ENCODE measurements around the gene ABI1.
A peak's percentile ranks its signal among the peaks of the same experiment; 100 is the strongest.

The ABI1 gene

DNA sequence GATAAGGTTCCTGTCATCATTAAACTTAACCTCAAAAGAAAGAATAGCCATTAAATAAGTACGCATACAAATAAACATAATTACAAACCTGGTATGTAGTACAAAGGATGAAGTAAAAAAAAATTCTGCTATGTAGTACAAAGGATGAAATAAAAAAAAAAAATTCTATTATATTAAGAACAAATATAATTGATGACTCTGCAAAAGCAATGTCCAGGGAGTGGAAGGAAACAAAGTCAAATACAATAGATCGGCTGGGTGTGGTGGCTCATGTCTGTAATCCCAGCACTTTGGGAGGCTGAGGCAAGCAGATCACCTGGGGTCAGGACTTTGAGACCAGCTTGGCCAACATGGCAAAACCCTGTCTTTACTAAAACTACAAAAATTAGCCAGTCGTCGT, 56.9 kb downstream of the ABI1 start:
- H3K27me3 ChIP-seq (ENCODE audit: insufficient read depth, low read length), result no peaks in the 10 kb centered on the region
- H3K9ac ChIP-seq (ENCODE audit: low read length), result peak overlapping the region; percentile 70; the same call in 1 of the 2 replicates
- peaks cover 5% of the 10 kb centered on the region; the same call in 1 of the 2 replicates for H3K36me3 ChIP-seq (ENCODE audit: insufficient read depth, low read length)
- peak overlapping the region; percentile 100 for H3K27ac ChIP-seq (ENCODE audit: low read depth, low read length, poor library complexity, severe bottlenecking)
- peaks cover 99% of the 10 kb centered on the region for H3K4me1 ChIP-seq (ENCODE audit: insufficient read depth, low read length, severe bottlenecking)
- H2AFZ ChIP-seq (ENCODE audit: low read length), result no peak overlapping the region
- peak overlapping the region; percentile 62; the same call in 1 of the 2 replicates for H3K4me2 ChIP-seq (ENCODE audit: low read length)
- no peaks in the 10 kb centered on the region for H3K9me2 ChIP-seq (ENCODE audit: low read depth, low read length)
- no peaks in the 10 kb centered on the region for H4K20me1 ChIP-seq (ENCODE audit: insufficient read depth, low read length)
- H3K79me2 ChIP-seq (ENCODE audit: insufficient read depth, low read length), result peaks cover 75% of the 10 kb centered on the region
- TF ChIP-seq, protein P1, sequence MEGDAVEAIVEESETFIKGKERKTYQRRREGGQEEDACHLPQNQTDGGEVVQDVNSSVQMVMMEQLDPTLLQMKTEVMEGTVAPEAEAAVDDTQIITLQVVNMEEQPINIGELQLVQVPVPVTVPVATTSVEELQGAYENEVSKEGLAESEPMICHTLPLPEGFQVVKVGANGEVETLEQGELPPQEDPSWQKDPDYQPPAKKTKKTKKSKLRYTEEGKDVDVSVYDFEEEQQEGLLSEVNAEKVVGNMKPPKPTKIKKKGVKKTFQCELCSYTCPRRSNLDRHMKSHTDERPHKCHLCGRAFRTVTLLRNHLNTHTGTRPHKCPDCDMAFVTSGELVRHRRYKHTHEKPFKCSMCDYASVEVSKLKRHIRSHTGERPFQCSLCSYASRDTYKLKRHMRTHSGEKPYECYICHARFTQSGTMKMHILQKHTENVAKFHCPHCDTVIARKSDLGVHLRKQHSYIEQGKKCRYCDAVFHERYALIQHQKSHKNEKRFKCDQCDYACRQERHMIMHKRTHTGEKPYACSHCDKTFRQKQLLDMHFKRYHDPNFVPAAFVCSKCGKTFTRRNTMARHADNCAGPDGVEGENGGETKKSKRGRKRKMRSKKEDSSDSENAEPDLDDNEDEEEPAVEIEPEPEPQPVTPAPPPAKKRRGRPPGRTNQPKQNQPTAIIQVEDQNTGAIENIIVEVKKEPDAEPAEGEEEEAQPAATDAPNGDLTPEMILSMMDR (IDR thresholded peaks at IDR 0.05; ENCODE audit: low read length), result no peak
- TF ChIP-seq EZH2 (IDR thresholded peaks at IDR 0.05; ENCODE audit: borderline replicate concordance, low read length), result no peak
- H3K9me3 ChIP-seq (ENCODE audit: low read length), result no peaks in the 10 kb centered on the region
- no peak overlapping the region for H3K4me3 ChIP-seq (ENCODE audit: low read depth, low read length, poor library complexity, severe bottlenecking)
- H3F3A ChIP-seq (ENCODE audit: insufficient read depth, low read length), result peaks cover 5% of the 10 kb centered on the region

DNA sequence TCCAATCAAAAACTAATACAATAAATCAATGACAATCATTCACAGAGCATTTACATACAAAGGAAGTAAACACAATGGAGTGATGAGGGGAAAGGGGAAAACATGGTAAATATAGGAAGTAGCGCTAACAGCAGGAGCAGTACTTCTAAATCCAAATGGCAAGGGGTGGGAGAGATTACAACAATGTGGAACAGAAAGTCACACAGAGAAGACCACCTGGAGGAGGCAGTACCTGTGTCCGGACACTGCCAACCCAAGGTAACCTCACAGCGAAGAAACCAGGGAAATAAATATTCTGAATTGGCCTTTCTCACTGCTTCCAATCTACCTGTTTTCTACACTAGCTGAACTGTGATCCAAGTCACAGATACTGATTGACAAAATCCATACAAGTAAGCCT, 58.2 kb downstream of the ABI1 start:
- Histone ChIP-seq H3K9me3 (ENCODE audit: low read length) (0 out of 2 replicates have a peak, but pooled peaks cover under 1% of the 10 kb centered on the region), H3K36me3 (ENCODE audit: insufficient read depth, low read length) (peaks cover 11% of the 10 kb centered on the region; the same call in 1 of the 2 replicates), H3F3A (ENCODE audit: insufficient read depth, low read length) (peaks cover 5% of the 10 kb centered on the region), H3K9me2 (ENCODE audit: low read depth, low read length) (no peaks in the 10 kb centered on the region), H3K4me3 (ENCODE audit: low read depth, low read length, poor library complexity, severe bottlenecking) (peak overlapping the region; percentile 9), H3K27ac (ENCODE audit: low read depth, low read length, poor library complexity, severe bottlenecking) (peak overlapping the region; percentile 100), H4K20me1 (ENCODE audit: insufficient read depth, low read length) (no peaks in the 10 kb centered on the region), H3K79me2 (ENCODE audit: insufficient read depth, low read length) (peaks cover 79% of the 10 kb centered on the region), H3K4me1 (ENCODE audit: insufficient read depth, low read length, severe bottlenecking) (peaks cover 100% of the 10 kb centered on the region), H2AFZ (ENCODE audit: low read length) (no peak overlapping the region), H3K27me3 (ENCODE audit: insufficient read depth, low read length) (no peaks in the 10 kb centered on the region), H3K4me2 (ENCODE audit: low read length) (peak overlapping the region; percentile 62), H3K9ac (ENCODE audit: low read length) (peak overlapping the region; percentile 70)
- TF ChIP-seq, protein P1 (IDR thresholded peaks at IDR 0.05; ENCODE audit: low read length), result no peak
- TF ChIP-seq EZH2 (IDR thresholded peaks at IDR 0.05; ENCODE audit: borderline replicate concordance, low read length), result no peak

DNA sequence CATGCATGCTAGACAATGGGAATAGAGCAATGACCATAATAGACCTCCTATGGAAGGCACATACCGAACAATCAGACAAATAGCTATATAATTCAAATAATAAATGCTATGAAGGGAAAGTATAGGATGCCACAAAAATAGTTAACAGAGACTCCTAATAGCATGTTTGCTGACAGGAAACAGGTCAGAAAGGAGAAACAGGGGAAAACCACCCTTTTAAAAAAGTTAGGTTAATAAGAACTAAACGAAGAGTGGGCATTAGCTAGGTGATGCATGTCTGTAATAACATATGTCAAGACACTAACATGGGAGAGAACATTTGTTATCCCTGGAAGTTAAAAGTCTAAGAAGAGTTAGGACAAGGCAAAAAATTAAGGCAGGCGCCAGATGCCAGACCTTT, 58.9 kb downstream of the ABI1 start:
- H3K27me3 ChIP-seq (ENCODE audit: insufficient read depth, low read length), result no peaks in the 10 kb centered on the region
- no peaks in the 10 kb centered on the region for H3K9me2 ChIP-seq (ENCODE audit: low read depth, low read length)
- H3K4me1 ChIP-seq (ENCODE audit: insufficient read depth, low read length, severe bottlenecking), result peaks cover 95% of the 10 kb centered on the region
- H3K4me3 ChIP-seq (ENCODE audit: low read depth, low read length, poor library complexity, severe bottlenecking), result peak overlapping the region; percentile 9
- TF ChIP-seq, protein P1 (IDR thresholded peaks at IDR 0.05; ENCODE audit: low read length), result no peak
- no peak for TF ChIP-seq EZH2 (IDR thresholded peaks at IDR 0.05; ENCODE audit: borderline replicate concordance, low read length)
- H3K4me2 ChIP-seq (ENCODE audit: low read length), result peak overlapping the region; percentile 62
- 0 out of 2 replicates have a peak, but pooled peaks cover 6% of the 10 kb centered on the region for H3K9me3 ChIP-seq (ENCODE audit: low read length)
- H3F3A ChIP-seq (ENCODE audit: insufficient read depth, low read length), result peaks cover 5% of the 10 kb centered on the region
- H3K27ac ChIP-seq (ENCODE audit: low read depth, low read length, poor library complexity, severe bottlenecking), result peak overlapping the region; percentile 100
- H4K20me1 ChIP-seq (ENCODE audit: insufficient read depth, low read length), result no peaks in the 10 kb centered on the region
- peak overlapping the region; percentile 70 for H3K9ac ChIP-seq (ENCODE audit: low read length)
- peaks cover 18% of the 10 kb centered on the region for H3K36me3 ChIP-seq (ENCODE audit: insufficient read depth, low read length)
- peaks cover 82% of the 10 kb centered on the region for H3K79me2 ChIP-seq (ENCODE audit: insufficient read depth, low read length)
- no peak overlapping the region for H2AFZ ChIP-seq (ENCODE audit: low read length)
